A549 (cell line): Measurements from ENCODE around the gene SET. TPM values are rescaled to one million over a fixed set of nuclear protein-coding genes. Genes with fewer than 3 reads are reported as not detected.

Experiments
- ATAC-seq, 2 experiments: fragments of 200-7000 bp in 1 of 2; fragments of >200 bp in 1 of 2; cut with Nextera tagmentation in 1 of 2; cut with Tn5 transposase in 1 of 2; 3 replicates each; pipeline versions ENCODE4 v1.8.0 to v1.9.1; 2018 to 2020; ENCODE audit warnings: mild to moderate bottlenecking in 1 of 2, moderate library complexity in 1 of 2
- CTCF ChIA-PET: fragments of 300-600 bp; sonication (Branson Sonifier 250); formaldehyde crosslinking; extraction: SDS; loops from one replicate; lab custom pipeline; 2021; ENCODE audit warnings: antibody characterized with exemption, inconsistent platforms; lab: Yijun Ruan, JAX
- POLR2A ChIA-PET: fragments of 350-600 bp; formaldehyde crosslinking; extraction: SDS; loops from one replicate; lab custom pipeline; 2021; ENCODE audit warnings: antibody characterized with exemption, inconsistent platforms; lab: Yijun Ruan, JAX
- DNase-seq, 2 experiments: peaks; one replicate each; pipeline versions ENCODE4 v3.0.0 to v3.0.0-alpha.2; 2011 to 2016; ENCODE audit warnings: low read depth in 1 of 2, low spot score in 1 of 2
- FAIRE-seq: peaks from 2 replicates; lab custom pipeline; 2011; peaks lifted over from hg19 to GRCh38; lab: Jason Lieb, UNC
- H3K27ac ChIP-seq, 2 experiments: fragments of >200 bp; sonication (Bioruptor Twin); formaldehyde crosslinking; 3 replicates each; pipeline ENCODE4 v1.5.1; 2016 to 2017
- H3K4me1 ChIP-seq: fragments of >200 bp; sonication (Bioruptor Twin); formaldehyde crosslinking; 3 replicates; pipeline ENCODE4 v1.6.1; 2016
- H3K4me2 ChIP-seq: fragments of >200 bp; sonication (Bioruptor Twin); formaldehyde crosslinking; 3 replicates; pipeline ENCODE4 v1.6.1; 2016
- H3K4me3 ChIP-seq: fragments of >200 bp; sonication (Bioruptor Twin); formaldehyde crosslinking; 3 replicates; pipeline ENCODE4 v1.5.1; 2016
- H3K9me3 ChIP-seq: fragments of >200 bp; sonication (Bioruptor Twin); formaldehyde crosslinking; 3 replicates; pipeline ENCODE4 v1.6.1; 2016
- BCL3 ChIP-seq: fragments of >200 bp; sonication (Bioruptor Twin); formaldehyde crosslinking; IDR thresholded peaks from 3 replicates; pipeline ENCODE4 v1.6.1; 2016
- E2F6 ChIP-seq: IDR thresholded peaks from 2 replicates; pipeline ENCODE4 v1.6.1; 2012; ENCODE audit warnings: low read depth, borderline replicate concordance
- GATA3 ChIP-seq: IDR thresholded peaks from 2 replicates; pipeline ENCODE4 v1.6.1; 2012; ENCODE audit warnings: borderline replicate concordance
- HOXB13 ChIP-seq: fragments of 250-450 bp; sonication (Bioruptor Pico); IDR thresholded peaks from 2 replicates; pipeline ENCODE4 v1.5.0; 2020; ENCODE audit warnings: low read depth, mild to moderate bottlenecking, moderate library complexity
- NFE2L2 ChIP-seq: fragments of 150-350 bp; conservative IDR thresholded peaks from 2 replicates; pipeline ENCODE4 v1.6.1; 2014; ENCODE audit warnings: low read length
- REST ChIP-seq: fragments of 200-600 bp; sonication (generic); IDR thresholded peaks from 2 replicates; pipeline ENCODE4 v1.6.1; 2016; ENCODE audit warnings: antibody characterized with exemption, mild to moderate bottlenecking, moderate library complexity
- ZFP36 ChIP-seq: fragments of 450-650 bp; IDR thresholded peaks from 2 replicates; pipeline ENCODE4 v1.6.1; 2014; ENCODE audit warnings: borderline replicate concordance; ENCODE audit not compliant: partially characterized antibody
- ZSCAN20 ChIP-seq: fragments of 250-450 bp; sonication (Bioruptor Pico); IDR thresholded peaks from 2 replicates; pipeline ENCODE4 v1.8.0; 2022; ENCODE audit warnings: mild to moderate bottlenecking, moderate library complexity
- WGBS: methylation state at CpG from one replicate; pipeline ENCODE4 v1.1.6; 2017; ENCODE audit errors: missing lambda C conversion rate; 5-methylcytosine and 5-hydroxymethylcytosine counted together
- polyA plus RNA-seq, 4 experiments: library from polyadenylated mRNA; depleted of rRNA in 3 of 4; stranded (reverse); fragments of >200 nt; fragmentation: RNase III in 1 of 4; extraction: RNeasy Plus Mini Kit Qiagen cat#74134 plus additional on column Dnase treatment in 1 of 4; gene quantifications; 2 replicates in 3 of 4; 3 replicates in 1 of 4; pipeline ENCODE4 v1.2.3, GENCODE V29; 2011 to 2017
- TF ChIP-seq, protein P1 (sequence below): fragments of 250-450 bp; sonication (Bioruptor Pico); IDR thresholded peaks from 2 replicates; pipeline ENCODE4 v1.5.0; 2021; ENCODE audit warnings: mild to moderate bottlenecking, moderate library complexity, borderline replicate concordance

The SET gene
- polyA plus RNA-seq, 2 of the 4 experiments (the other 2 are of a cell fraction): 518 to 538 TPM

- no peaks in the 10 kb centered on the region for H3K9me3 ChIP-seq
- no peak overlapping the region for H3K27ac ChIP-seq
- no peak overlapping the region for H3K4me2 ChIP-seq
- FAIRE-seq (no peak), ATAC-seq (no peak), DNase-seq (no peak)
- POLR2A ChIA-PET: no interaction called here
- H3K4me3 ChIP-seq: no peak overlapping the region
- TF ChIP-seq BCL3 (no peak), E2F6 (no peak)
- 85% methylated on average over 12 of the region's 23 CpGs for WGBS
- CTCF ChIA-PET: interaction anchor here (0.7 to 4.4 kb wide), 7 partner anchors 11 to 221 kb away, joined by 3 to 14 read pairs (median 4); partner anchors contain the start of gene ENDOG
- peaks cover 9% of the 10 kb centered on the region; the same call in 2 of the 3 replicates for H3K4me1 ChIP-seq
Measured at GRCh38 chr9:128706671-128707381, 17.8 kb downstream of the SET start.

- FAIRE-seq (no peak), DNase-seq (no peak), ATAC-seq (no peak)
- no peak overlapping the region for H3K4me3 ChIP-seq
- no peak overlapping the region for H3K4me2 ChIP-seq
- no peaks in the 10 kb centered on the region for H3K9me3 ChIP-seq
- CTCF ChIA-PET: interaction anchor here (0.7 to 4.4 kb wide), 4 partner anchors 10 to 220 kb away, joined by 3 to 13 read pairs (median 5); partner anchors contain the start of gene ENDOG
- TF ChIP-seq, protein P1, sequence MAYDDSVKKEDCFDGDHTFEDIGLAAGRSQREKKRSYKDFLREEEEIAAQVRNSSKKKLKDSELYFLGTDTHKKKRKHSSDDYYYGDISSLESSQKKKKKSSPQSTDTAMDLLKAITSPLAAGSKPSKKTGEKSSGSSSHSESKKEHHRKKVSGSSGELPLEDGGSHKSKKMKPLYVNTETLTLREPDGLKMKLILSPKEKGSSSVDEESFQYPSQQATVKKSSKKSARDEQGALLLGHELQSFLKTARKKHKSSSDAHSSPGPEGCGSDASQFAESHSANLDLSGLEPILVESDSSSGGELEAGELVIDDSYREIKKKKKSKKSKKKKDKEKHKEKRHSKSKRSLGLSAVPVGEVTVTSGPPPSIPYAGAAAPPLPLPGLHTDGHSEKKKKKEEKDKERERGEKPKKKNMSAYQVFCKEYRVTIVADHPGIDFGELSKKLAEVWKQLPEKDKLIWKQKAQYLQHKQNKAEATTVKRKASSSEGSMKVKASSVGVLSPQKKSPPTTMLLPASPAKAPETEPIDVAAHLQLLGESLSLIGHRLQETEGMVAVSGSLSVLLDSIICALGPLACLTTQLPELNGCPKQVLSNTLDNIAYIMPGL (CRISPR knock-in tag): no peak
- TF ChIP-seq GATA3: no peak
- TF ChIP-seq ZFP36: no peak
- no peak for TF ChIP-seq BCL3
- no peak for TF ChIP-seq REST
- TF ChIP-seq ZSCAN20: no peak
- TF ChIP-seq HOXB13: no peak
- TF ChIP-seq NFE2L2: no peak
- WGBS: 94% methylated on average over 8 of the region's 8 CpGs
- POLR2A ChIA-PET: no interaction called here
- H3K27ac ChIP-seq: no peak overlapping the region
- H3K4me1 ChIP-seq: peaks cover 9% of the 10 kb centered on the region; the same call in 2 of the 3 replicates
Measured at GRCh38 chr9:128707446-128707845, 18.4 kb downstream of the SET start.
